WTC11 (cell line): ENCODE measurements around the gene TTC28. TPM values are rescaled to one million over a fixed set of nuclear protein-coding genes. Genes with fewer than 3 reads are reported as not detected.

Experiments used
- ATAC-seq: fragments of 200-7000 bp; cut with Tn5 transposase; 2 replicates; pipeline ENCODE4 v1.10.0; 2021; ENCODE audit warnings: mild to moderate bottlenecking, moderate library complexity
- CTCF ChIA-PET: fragments of 300-600 bp; sonication (Branson Sonifier 250); formaldehyde crosslinking; loops from one replicate; lab custom pipeline; 2021; ENCODE audit warnings: antibody characterized with exemption; lab: Charles Lee
- POLR2A ChIA-PET: fragments of 350-600 bp; sonication (Branson Sonifier 250); formaldehyde crosslinking; loops from one replicate; lab custom pipeline; 2021; ENCODE audit warnings: antibody characterized with exemption; lab: Charles Lee
- DNase-seq: peaks from one replicate; pipeline ENCODE4 v3.0.0; 2021; ENCODE audit warnings: low spot score
- H3K27ac Mint-ChIP-seq: 2 replicates; pipeline ENCODE4 v1.8.0; 2021; ENCODE audit warnings: mixed read lengths
- H3K27me3 Mint-ChIP-seq: 2 replicates; pipeline ENCODE4 v1.8.0; 2021; ENCODE audit warnings: low read depth, mild to moderate bottlenecking, moderate library complexity, mixed read lengths
- H3K36me3 Mint-ChIP-seq: 2 replicates; pipeline ENCODE4 v1.8.0; 2021; ENCODE audit warnings: mixed read lengths
- H3K4me1 Mint-ChIP-seq: 2 replicates; pipeline ENCODE4 v1.8.0; 2022; ENCODE audit warnings: mixed read lengths
- H3K4me3 Mint-ChIP-seq: 2 replicates; pipeline ENCODE4 v1.8.0; 2021; ENCODE audit warnings: mild to moderate bottlenecking, moderate library complexity, mixed read lengths
- H3K9me3 Mint-ChIP-seq: 2 replicates; pipeline ENCODE4 v1.8.0; 2021; ENCODE audit warnings: mixed read lengths
- CREB1 ChIP-seq: sonication (generic); formaldehyde crosslinking; IDR thresholded peaks from 2 replicates; pipeline ENCODE4 v1.8.0; 2023; ENCODE audit warnings: mild to moderate bottlenecking, missing genetic modification reagents
- EMX1 ChIP-seq: fragments of 250-450 bp; sonication (Bioruptor Pico); IDR thresholded peaks from 2 replicates; pipeline ENCODE4 v1.8.0; 2021; ENCODE audit warnings: mild to moderate bottlenecking
- ESRRA ChIP-seq: sonication (generic); formaldehyde crosslinking; IDR thresholded peaks from 2 replicates; pipeline ENCODE4 v1.8.1; 2022; ENCODE audit warnings: mild to moderate bottlenecking, missing genetic modification reagents, borderline replicate concordance
- ETV6 ChIP-seq: sonication (generic); formaldehyde crosslinking; IDR thresholded peaks from 2 replicates; pipeline ENCODE4 v1.8.1; 2022; ENCODE audit warnings: mild to moderate bottlenecking, missing genetic modification reagents
- FOXK1 ChIP-seq: sonication (generic); formaldehyde crosslinking; IDR thresholded peaks from 2 replicates; pipeline ENCODE4 v1.8.0; 2022; ENCODE audit warnings: mild to moderate bottlenecking, moderate library complexity, missing genetic modification reagents
- GABPB1 ChIP-seq: sonication (generic); formaldehyde crosslinking; IDR thresholded peaks from 2 replicates; pipeline ENCODE4 v1.8.1; 2023; ENCODE audit warnings: mild to moderate bottlenecking, missing genetic modification reagents
- JAZF1 ChIP-seq: fragments of 250-450 bp; sonication (Bioruptor Pico); IDR thresholded peaks from 2 replicates; pipeline ENCODE4 v1.9.0; 2021; ENCODE audit warnings: moderate library complexity, mild to moderate bottlenecking, inconsistent platforms
- MXD4 ChIP-seq: fragments of 250-450 bp; sonication (Bioruptor Pico); IDR thresholded peaks from 2 replicates; pipeline ENCODE4 v1.8.0; 2021; ENCODE audit warnings: mild to moderate bottlenecking, moderate library complexity, borderline replicate concordance
- MYBL2 ChIP-seq: sonication (generic); formaldehyde crosslinking; IDR thresholded peaks from 2 replicates; pipeline ENCODE4 v1.8.1; 2023; ENCODE audit warnings: mild to moderate bottlenecking, moderate library complexity, missing genetic modification reagents
- RORB ChIP-seq: fragments of 250-450 bp; sonication (Bioruptor Pico); IDR thresholded peaks from 2 replicates; pipeline ENCODE4 v1.9.0; 2021; ENCODE audit warnings: mild to moderate bottlenecking
- SP1 ChIP-seq: sonication (generic); formaldehyde crosslinking; conservative IDR thresholded peaks from 2 replicates; pipeline ENCODE4 v1.8.1; 2022; ENCODE audit warnings: missing genetic modification reagents
- TEAD4 ChIP-seq: sonication (generic); formaldehyde crosslinking; IDR thresholded peaks from 2 replicates; pipeline ENCODE4 v1.8.0; 2022; ENCODE audit warnings: mild to moderate bottlenecking, missing genetic modification reagents
- total RNA-seq: library from RNA; stranded (reverse); gene quantifications from 3 replicates; pipeline ENCODE4 v1.2.3, GENCODE V29; 2021
- TF ChIP-seq, protein P1 (sequence below): fragments of 200-600 bp; IDR thresholded peaks from 2 replicates; pipeline ENCODE4 v1.8.0; 2022; ENCODE audit warnings: antibody characterized with exemption
- TF ChIP-seq, protein P2 (sequence below): sonication (generic); formaldehyde crosslinking; IDR thresholded peaks from 2 replicates; pipeline ENCODE4 v1.8.1; 2023; ENCODE audit warnings: mild to moderate bottlenecking, moderate library complexity, missing genetic modification reagents
- TF ChIP-seq, protein P3 (sequence below): sonication (generic); formaldehyde crosslinking; IDR thresholded peaks from 2 replicates; pipeline ENCODE4 v1.8.1; 2022; ENCODE audit warnings: low read depth, missing genetic modification reagents, borderline replicate concordance
- TF ChIP-seq, protein P4 (sequence below): fragments of 250-450 bp; sonication (Bioruptor Pico); IDR thresholded peaks from 2 replicates; pipeline ENCODE4 v2.1.2; 2022; ENCODE audit warnings: mild to moderate bottlenecking, moderate library complexity

TTC28 gene
- total RNA-seq, 1 experiment from 2014 or later: 13.0 TPM

DNA sequence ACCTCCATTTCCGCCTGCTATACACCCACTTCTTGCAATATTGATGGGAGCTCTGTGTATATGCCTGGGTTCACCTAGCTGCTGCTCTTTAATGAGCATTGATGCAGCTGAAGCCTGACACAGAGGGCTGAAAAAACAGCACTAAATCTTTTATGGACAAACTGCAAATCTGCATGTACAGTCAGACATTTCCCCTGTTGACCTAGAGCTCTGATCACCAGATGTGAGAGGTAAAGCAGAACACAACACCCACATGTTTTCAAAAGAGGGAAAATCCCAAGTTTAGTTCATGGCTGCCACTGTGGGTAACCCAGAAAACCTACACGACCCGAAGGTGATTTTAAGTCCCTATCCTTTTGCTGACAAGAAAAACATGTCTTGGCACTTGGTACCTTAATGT, 457.6 kb downstream of the TTC28 start:
- no peaks in the 10 kb centered on the region for H3K36me3 Mint-ChIP-seq
- peaks cover 5% of the 10 kb centered on the region; the same call in 1 of the 2 replicates for H3K4me1 Mint-ChIP-seq
- no peaks in the 10 kb centered on the region for H3K9me3 Mint-ChIP-seq
- no peak overlapping the region for H3K27ac Mint-ChIP-seq
- DNase-seq (no peak), ATAC-seq (no peak)
- TF ChIP-seq MXD4 (CRISPR knock-in tag): no peak
- TF ChIP-seq, protein P1, sequence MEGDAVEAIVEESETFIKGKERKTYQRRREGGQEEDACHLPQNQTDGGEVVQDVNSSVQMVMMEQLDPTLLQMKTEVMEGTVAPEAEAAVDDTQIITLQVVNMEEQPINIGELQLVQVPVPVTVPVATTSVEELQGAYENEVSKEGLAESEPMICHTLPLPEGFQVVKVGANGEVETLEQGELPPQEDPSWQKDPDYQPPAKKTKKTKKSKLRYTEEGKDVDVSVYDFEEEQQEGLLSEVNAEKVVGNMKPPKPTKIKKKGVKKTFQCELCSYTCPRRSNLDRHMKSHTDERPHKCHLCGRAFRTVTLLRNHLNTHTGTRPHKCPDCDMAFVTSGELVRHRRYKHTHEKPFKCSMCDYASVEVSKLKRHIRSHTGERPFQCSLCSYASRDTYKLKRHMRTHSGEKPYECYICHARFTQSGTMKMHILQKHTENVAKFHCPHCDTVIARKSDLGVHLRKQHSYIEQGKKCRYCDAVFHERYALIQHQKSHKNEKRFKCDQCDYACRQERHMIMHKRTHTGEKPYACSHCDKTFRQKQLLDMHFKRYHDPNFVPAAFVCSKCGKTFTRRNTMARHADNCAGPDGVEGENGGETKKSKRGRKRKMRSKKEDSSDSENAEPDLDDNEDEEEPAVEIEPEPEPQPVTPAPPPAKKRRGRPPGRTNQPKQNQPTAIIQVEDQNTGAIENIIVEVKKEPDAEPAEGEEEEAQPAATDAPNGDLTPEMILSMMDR: no peak
- TF ChIP-seq, protein P2, sequence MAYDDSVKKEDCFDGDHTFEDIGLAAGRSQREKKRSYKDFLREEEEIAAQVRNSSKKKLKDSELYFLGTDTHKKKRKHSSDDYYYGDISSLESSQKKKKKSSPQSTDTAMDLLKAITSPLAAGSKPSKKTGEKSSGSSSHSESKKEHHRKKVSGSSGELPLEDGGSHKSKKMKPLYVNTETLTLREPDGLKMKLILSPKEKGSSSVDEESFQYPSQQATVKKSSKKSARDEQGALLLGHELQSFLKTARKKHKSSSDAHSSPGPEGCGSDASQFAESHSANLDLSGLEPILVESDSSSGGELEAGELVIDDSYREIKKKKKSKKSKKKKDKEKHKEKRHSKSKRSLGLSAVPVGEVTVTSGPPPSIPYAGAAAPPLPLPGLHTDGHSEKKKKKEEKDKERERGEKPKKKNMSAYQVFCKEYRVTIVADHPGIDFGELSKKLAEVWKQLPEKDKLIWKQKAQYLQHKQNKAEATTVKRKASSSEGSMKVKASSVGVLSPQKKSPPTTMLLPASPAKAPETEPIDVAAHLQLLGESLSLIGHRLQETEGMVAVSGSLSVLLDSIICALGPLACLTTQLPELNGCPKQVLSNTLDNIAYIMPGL (CRISPR knock-in tag): no peak
- no peak for TF ChIP-seq JAZF1 (CRISPR knock-in tag)
- TF ChIP-seq CREB1 (CRISPR knock-in tag): no peak
- no peak for TF ChIP-seq MYBL2 (CRISPR knock-in tag)
- TF ChIP-seq, protein P3, sequence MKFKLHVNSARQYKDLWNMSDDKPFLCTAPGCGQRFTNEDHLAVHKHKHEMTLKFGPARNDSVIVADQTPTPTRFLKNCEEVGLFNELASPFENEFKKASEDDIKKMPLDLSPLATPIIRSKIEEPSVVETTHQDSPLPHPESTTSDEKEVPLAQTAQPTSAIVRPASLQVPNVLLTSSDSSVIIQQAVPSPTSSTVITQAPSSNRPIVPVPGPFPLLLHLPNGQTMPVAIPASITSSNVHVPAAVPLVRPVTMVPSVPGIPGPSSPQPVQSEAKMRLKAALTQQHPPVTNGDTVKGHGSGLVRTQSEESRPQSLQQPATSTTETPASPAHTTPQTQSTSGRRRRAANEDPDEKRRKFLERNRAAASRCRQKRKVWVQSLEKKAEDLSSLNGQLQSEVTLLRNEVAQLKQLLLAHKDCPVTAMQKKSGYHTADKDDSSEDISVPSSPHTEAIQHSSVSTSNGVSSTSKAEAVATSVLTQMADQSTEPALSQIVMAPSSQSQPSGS (CRISPR knock-in tag): no peak
- TF ChIP-seq ESRRA (CRISPR knock-in tag): no peak
- TF ChIP-seq FOXK1 (CRISPR knock-in tag): no peak
- POLR2A ChIA-PET: no interaction called here
- CTCF ChIA-PET: interaction anchor here (2.0 kb wide), 1 partner anchor 202 kb away, joined by 5 read pairs; no protein-coding TSS in a partner anchor
- 0 out of 2 replicates have a peak, but pooled peaks cover 3% of the 10 kb centered on the region for H3K27me3 Mint-ChIP-seq
- no peak overlapping the region for H3K4me3 Mint-ChIP-seq

DNA sequence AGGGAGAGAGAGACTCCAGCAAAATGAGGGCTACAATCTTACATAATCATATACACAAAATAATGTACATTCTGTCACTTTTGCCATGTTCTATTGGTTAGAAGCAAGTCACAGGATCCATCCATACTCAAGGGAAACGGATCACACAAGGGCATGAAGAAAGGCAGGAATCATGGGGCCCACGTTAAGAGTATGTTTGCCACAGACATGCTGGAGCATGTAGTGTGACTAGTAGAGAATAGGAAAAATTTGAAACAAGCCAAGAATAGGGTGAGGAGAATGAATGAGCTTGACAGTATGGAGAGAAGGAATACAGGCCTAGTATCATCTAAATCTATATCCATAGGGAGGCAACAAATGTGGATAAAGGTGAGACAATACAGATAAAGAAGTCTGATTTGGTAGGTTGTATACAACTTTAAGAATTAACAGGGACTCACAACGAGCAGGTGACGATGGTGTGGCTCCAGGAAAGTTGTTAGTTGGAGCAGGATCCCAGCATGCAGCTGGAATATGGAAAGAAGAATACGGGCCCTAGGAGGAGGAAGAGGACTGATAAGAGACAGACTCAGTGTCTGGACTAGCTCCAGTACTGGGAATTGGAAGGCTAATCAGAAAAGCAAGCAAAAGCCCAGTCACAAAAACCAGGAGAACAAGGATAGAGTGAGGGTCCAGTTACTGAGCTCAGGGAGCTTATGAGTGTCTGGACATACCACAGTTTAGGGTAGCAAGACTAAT, 458.8 kb downstream of the TTC28 start:
- Mint-ChIP-seq H3K4me1 (peaks cover 5% of the 10 kb centered on the region; the same call in 1 of the 2 replicates), H3K9me3 (no peaks in the 10 kb centered on the region), H3K27me3 (0 out of 2 replicates have a peak, but pooled peaks cover 3% of the 10 kb centered on the region), H3K4me3 (no peak overlapping the region), H3K36me3 (no peaks in the 10 kb centered on the region), H3K27ac (no peak overlapping the region)
- no peak for ATAC-seq
- POLR2A ChIA-PET: no interaction called here
- DNase-seq: no peak
- CTCF ChIA-PET: interaction anchor here (0.5 to 2.0 kb wide), 2 partner anchors 34 to 201 kb away, joined by 4 to 5 read pairs; no protein-coding TSS in a partner anchor
- TF ChIP-seq, protein P4, sequence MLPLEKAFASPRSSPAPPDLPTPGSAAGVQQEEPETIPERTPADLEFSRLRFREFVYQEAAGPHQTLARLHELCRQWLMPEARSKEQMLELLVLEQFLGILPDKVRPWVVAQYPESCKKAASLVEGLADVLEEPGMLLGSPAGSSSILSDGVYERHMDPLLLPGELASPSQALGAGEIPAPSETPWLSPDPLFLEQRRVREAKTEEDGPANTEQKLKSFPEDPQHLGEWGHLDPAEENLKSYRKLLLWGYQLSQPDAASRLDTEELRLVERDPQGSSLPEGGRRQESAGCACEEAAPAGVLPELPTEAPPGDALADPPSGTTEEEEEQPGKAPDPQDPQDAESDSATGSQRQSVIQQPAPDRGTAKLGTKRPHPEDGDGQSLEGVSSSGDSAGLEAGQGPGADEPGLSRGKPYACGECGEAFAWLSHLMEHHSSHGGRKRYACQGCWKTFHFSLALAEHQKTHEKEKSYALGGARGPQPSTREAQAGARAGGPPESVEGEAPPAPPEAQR (CRISPR knock-in tag): no peak
- TF ChIP-seq SP1 (CRISPR knock-in tag) (no peak), MYBL2 (CRISPR knock-in tag) (no peak), EMX1 (CRISPR knock-in tag) (no peak), TEAD4 (CRISPR knock-in tag) (no peak), GABPB1 (CRISPR knock-in tag) (no peak), ETV6 (CRISPR knock-in tag) (no peak), RORB (CRISPR knock-in tag) (no peak)
